Endothelial cell of umbilical vein (primary cell): ENCODE data around the gene CUEDC2. TPM values are rescaled to one million over a fixed set of nuclear protein-coding genes. Genes with fewer than 3 reads are reported as not detected.

Source experiments
- BruUV-seq: library from RNA; stranded (reverse); fragments of 400-500 nt; replicated peaks from 2 replicates; lab custom pipeline; 2021; lab: Mats Ljungman, UMichigan
- CTCF ChIA-PET: fragments of 300-600, 350-600 bp; sonication (Branson Sonifier 250); formaldehyde crosslinking; loops from one replicate; lab custom pipeline; 2021; ENCODE audit warnings: antibody characterized with exemption, inconsistent platforms; lab: Charles Lee
- POLR2A ChIA-PET: fragments of 300-600, 350-600 bp; sonication (Branson Sonifier 250); formaldehyde crosslinking; loops from one replicate; lab custom pipeline; 2021; ENCODE audit warnings: antibody characterized with exemption, inconsistent platforms; lab: Charles Lee
- DNase-seq: peaks from one replicate; pipeline ENCODE4 v3.0.0-alpha.2; 2011; ENCODE audit warnings: low read depth, low spot score
- FAIRE-seq: peaks from 2 replicates; lab custom pipeline; 2011; peaks lifted over from hg19 to GRCh38; lab: Jason Lieb, UNC
- H2AFZ ChIP-seq: 2 replicates; pipeline ENCODE4 v1.6.0; 2012; ENCODE audit warnings: low read depth, low read length, control low read depth, inconsistent platforms
- H3K27ac ChIP-seq: 2 replicates; pipeline ENCODE4 v1.5.1; 2011; ENCODE audit warnings: low read depth, mild to moderate bottlenecking, control low read depth, low read length, moderate library complexity; ENCODE audit not compliant: insufficient read depth
- H3K27me3 ChIP-seq, 2 experiments: 2 replicates each; pipeline versions ENCODE4 v1.6.0 to v1.6.1; 2011; ENCODE audit warnings: low read length in 2 of 2, mixed read lengths in 1 of 2; ENCODE audit not compliant: control insufficient read depth in 2 of 2, insufficient read depth in 2 of 2
- H3K36me3 ChIP-seq, 2 experiments: 2 replicates in 1 of 2; 3 replicates in 1 of 2; pipeline ENCODE4 v1.5.1; 2011; ENCODE audit warnings: low read length in 2 of 2, mild to moderate bottlenecking in 1 of 2, moderate library complexity in 1 of 2; ENCODE audit not compliant: control insufficient read depth in 2 of 2, insufficient read depth in 2 of 2; ENCODE audit errors: extremely low read depth in 1 of 2
- H3K4me1 ChIP-seq: 3 replicates; pipeline ENCODE4 v1.5.1; 2011; ENCODE audit warnings: mild to moderate bottlenecking, low read length; ENCODE audit not compliant: control insufficient read depth, insufficient read depth; ENCODE audit errors: extremely low read depth
- H3K4me2 ChIP-seq: 2 replicates; pipeline ENCODE4 v1.6.1; 2011; ENCODE audit warnings: low read length, control low read depth, mixed read lengths; ENCODE audit not compliant: insufficient read depth
- H3K4me3 ChIP-seq, 3 experiments: fragments of 200-600 bp in 1 of 3; sonication (generic), shearing (Covaris generic) in 1 of 3; replicated peaks in 1 of 3; 2 replicates each; pipeline ENCODE4 v1.5.1; 2011 to 2016; ENCODE audit warnings: control low read depth in 3 of 3, low read length in 3 of 3, mild to moderate bottlenecking in 2 of 3, inconsistent platforms in 1 of 3, low read depth in 1 of 3, moderate library complexity in 1 of 3; ENCODE audit not compliant: insufficient read depth in 1 of 3
- H3K79me2 ChIP-seq: 2 replicates; pipeline ENCODE4 v1.6.0; 2012; ENCODE audit warnings: low read length, inconsistent platforms; ENCODE audit not compliant: control insufficient read depth, insufficient read depth
- H3K9ac ChIP-seq: replicated peaks from 2 replicates; pipeline ENCODE3; 2011; ENCODE audit warnings: low read length, control low read depth; ENCODE audit not compliant: insufficient read depth; ENCODE audit errors: extremely low read depth
- H3K9me1 ChIP-seq: replicated peaks from 3 replicates; pipeline ENCODE4 v1.6.0; 2011; ENCODE audit warnings: mild to moderate bottlenecking, low read length; ENCODE audit not compliant: control insufficient read depth, insufficient read depth; ENCODE audit errors: extremely low read depth
- H3K9me3 ChIP-seq: replicated peaks from 2 replicates; pipeline ENCODE4 v1.5.1; 2012; ENCODE audit warnings: low read length, inconsistent platforms; ENCODE audit not compliant: control insufficient read depth, insufficient read depth
- H4K20me1 ChIP-seq: replicated peaks from 2 replicates; pipeline ENCODE3; 2011; ENCODE audit warnings: mild to moderate bottlenecking, low read length; ENCODE audit not compliant: control insufficient read depth, insufficient read depth; ENCODE audit errors: extremely low read depth
- EZH2 ChIP-seq: IDR thresholded peaks from 2 replicates; pipeline ENCODE4 v1.6.1; 2012; ENCODE audit warnings: borderline replicate concordance, low read depth, mild to moderate bottlenecking, moderate library complexity, low read length, inconsistent platforms; ENCODE audit not compliant: severe bottlenecking
- FOS ChIP-seq: IDR thresholded peaks from 2 replicates; pipeline ENCODE4 v1.6.1; 2011; ENCODE audit warnings: mild to moderate bottlenecking, low read length, moderate library complexity, borderline replicate concordance; ENCODE audit not compliant: insufficient read depth
- GATA2 ChIP-seq: IDR thresholded peaks from 2 replicates; pipeline ENCODE4 v1.7.0; 2011; ENCODE audit warnings: low read depth, mild to moderate bottlenecking, moderate library complexity, mixed read lengths, low read length; ENCODE audit not compliant: insufficient read length, insufficient read depth
- JUN ChIP-seq: IDR thresholded peaks from 2 replicates; pipeline ENCODE4 v1.6.1; 2011; ENCODE audit warnings: borderline replicate concordance, low read depth; ENCODE audit not compliant: insufficient read length, insufficient read depth
- MYC ChIP-seq: IDR thresholded peaks from one replicate; pipeline ENCODE4 v1.6.1; 2011; ENCODE audit warnings: mild to moderate bottlenecking, low read depth, low read length
- POLR2A ChIP-seq: IDR thresholded peaks from 2 replicates; pipeline ENCODE4 v1.6.1; 2012; ENCODE audit warnings: low read depth, mild to moderate bottlenecking, control low read depth, low read length
- POLR2AphosphoS5 ChIP-seq: IDR thresholded peaks from 2 replicates; pipeline ENCODE4 v1.6.1; 2012; ENCODE audit warnings: low read depth, mild to moderate bottlenecking, control low read depth, low read length, moderate library complexity; ENCODE audit not compliant: insufficient read depth
- dilution Hi-C: fragments of 300-500 bp; cut with MboI; formaldehyde crosslinking; loops from one replicate; pipeline ENCODE4 v1.15.0; 2019; ENCODE audit warnings: low sequenced_read_pairs; ENCODE audit not compliant: extremely low pct_ligation_motif_present
- intact Hi-C: fragments of 100-400 bp; cut with micrococcal nuclease; formaldehyde crosslinking; loops from one replicate; pipeline ENCODE4 v1.10.0; 2022
- polyA plus RNA-seq, 4 experiments: library from polyadenylated mRNA; depleted of rRNA in 3 of 4; stranded (reverse) in 3 of 4; unstranded in 1 of 4; fragments of >200 nt; gene quantifications; 2 replicates each; pipeline versions ENCODE4 v1.2.1 to v1.2.3, GENCODE V29; 2011 to 2012; ENCODE audit warnings: missing spikeins in 1 of 4
- total RNA-seq: library from RNA; stranded (reverse); gene quantifications from 2 replicates; pipeline ENCODE4 v1.2.3, GENCODE V29; 2021
- TF ChIP-seq, protein P1 (sequence below): IDR thresholded peaks from 2 replicates; pipeline ENCODE4 v1.6.1; 2011; ENCODE audit not compliant: insufficient read depth, insufficient read length
- TF ChIP-seq, protein P2 (sequence below), 2 donors: IDR thresholded peaks; 1 replicate in 1 of 2; 2 replicates in 1 of 2; pipeline ENCODE4 v1.5.1; 2011; ENCODE audit warnings: low read length in 2 of 2, mild to moderate bottlenecking in 2 of 2, moderate library complexity in 2 of 2, control low read depth in 1 of 2, inconsistent platforms in 1 of 2, low read depth in 1 of 2; ENCODE audit not compliant: insufficient read depth in 1 of 2; ENCODE audit errors: extremely low read depth in 1 of 2

Gene CUEDC2
- total and polyA plus RNA-seq, 2 donors (not counting 3 experiments of a cell fraction or from before 2014, with no cell fraction given), result 61.5 to 96.7 TPM

DNA sequence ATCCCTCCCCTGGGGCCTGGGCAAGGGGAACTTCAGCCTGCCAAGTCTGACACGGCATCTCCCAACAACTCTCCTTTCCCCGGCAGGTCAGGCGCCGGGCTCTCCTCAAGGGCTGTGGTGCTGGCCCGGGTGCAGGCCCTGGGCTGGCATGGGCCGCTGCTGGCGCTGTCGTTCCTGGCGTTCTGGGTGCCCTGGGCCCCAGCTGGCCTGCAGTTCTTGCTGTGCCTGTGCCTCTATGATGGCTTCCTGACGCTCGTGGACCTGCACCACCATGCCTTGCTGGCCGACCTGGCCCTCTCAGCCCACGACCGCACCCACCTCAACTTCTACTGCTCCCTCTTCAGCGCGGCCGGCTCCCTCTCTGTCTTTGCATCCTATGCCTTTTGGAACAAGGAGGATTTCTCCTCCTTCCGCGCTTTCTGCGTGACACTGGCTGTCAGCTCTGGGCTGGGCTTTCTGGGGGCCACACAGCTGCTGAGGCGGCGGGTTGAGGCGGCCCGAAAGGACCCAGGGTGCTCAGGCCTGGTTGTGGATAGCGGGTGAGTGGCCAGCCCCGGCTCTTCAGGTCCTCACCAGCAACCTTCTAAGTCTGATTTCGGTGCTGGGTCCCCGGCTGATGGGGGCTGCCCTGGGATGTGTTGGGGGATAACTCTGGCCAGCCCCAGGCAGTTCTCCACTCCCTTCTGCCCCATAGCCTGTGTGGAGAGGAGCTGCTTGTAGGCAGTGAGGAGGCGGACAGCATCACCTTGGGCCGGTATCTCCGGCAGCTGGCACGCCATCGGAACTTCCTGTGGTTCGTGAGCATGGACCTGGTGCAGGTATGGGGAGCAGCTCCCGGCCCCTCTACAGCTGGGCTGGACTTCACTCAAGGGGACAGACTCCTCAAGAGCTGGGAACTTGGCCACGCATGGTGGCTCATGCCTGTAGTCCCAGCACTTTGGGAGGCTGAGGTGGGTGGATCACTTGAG lies 38.5 kb upstream of the CUEDC2 start:
- Histone ChIP-seq H3K4me2 (no peak overlapping the region), H3K4me3 (no peak overlapping the region), H3K9me1 (no peaks in the 10 kb centered on the region), H3K9ac (no peak overlapping the region), H3K79me2 (no peaks in the 10 kb centered on the region), H3K27ac (no peak overlapping the region), H3K9me3 (no peaks in the 10 kb centered on the region), H3K27me3 (no peaks in the 10 kb centered on the region), H3K36me3 (no peaks in the 10 kb centered on the region), H3K4me1 (no peaks in the 10 kb centered on the region), H4K20me1 (no peaks in the 10 kb centered on the region), H2AFZ (no peak overlapping the region)
- DNase-seq, result no peak
- FAIRE-seq, result no peak
- CTCF ChIA-PET, result interaction anchor here (0.6 to 1.7 kb wide), 5 partner anchors 9 to 301 kb away, joined by 3 to 6 read pairs (median 3); no protein-coding TSS in a partner anchor
- no peak for TF ChIP-seq JUN
- TF ChIP-seq MYC, result no peak
- TF ChIP-seq POLR2AphosphoS5, result no peak
- TF ChIP-seq, protein P1, sequence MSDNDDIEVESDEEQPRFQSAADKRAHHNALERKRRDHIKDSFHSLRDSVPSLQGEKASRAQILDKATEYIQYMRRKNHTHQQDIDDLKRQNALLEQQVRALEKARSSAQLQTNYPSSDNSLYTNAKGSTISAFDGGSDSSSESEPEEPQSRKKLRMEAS, result no peak
- TF ChIP-seq POLR2A, result no peak
- no peak for TF ChIP-seq GATA2
- TF ChIP-seq, protein P2, sequence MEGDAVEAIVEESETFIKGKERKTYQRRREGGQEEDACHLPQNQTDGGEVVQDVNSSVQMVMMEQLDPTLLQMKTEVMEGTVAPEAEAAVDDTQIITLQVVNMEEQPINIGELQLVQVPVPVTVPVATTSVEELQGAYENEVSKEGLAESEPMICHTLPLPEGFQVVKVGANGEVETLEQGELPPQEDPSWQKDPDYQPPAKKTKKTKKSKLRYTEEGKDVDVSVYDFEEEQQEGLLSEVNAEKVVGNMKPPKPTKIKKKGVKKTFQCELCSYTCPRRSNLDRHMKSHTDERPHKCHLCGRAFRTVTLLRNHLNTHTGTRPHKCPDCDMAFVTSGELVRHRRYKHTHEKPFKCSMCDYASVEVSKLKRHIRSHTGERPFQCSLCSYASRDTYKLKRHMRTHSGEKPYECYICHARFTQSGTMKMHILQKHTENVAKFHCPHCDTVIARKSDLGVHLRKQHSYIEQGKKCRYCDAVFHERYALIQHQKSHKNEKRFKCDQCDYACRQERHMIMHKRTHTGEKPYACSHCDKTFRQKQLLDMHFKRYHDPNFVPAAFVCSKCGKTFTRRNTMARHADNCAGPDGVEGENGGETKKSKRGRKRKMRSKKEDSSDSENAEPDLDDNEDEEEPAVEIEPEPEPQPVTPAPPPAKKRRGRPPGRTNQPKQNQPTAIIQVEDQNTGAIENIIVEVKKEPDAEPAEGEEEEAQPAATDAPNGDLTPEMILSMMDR (IDR thresholded peaks at IDR 0.05; ENCODE audit: extremely low read depth in 1 of 2, insufficient read depth in 1 of 2, low read depth in 1 of 2, low read length in 2 of 2), result no peak
- no peak for TF ChIP-seq FOS
- no peak for TF ChIP-seq EZH2
- POLR2A ChIA-PET, result interaction anchor here (0.5 kb wide), 1 partner anchor 26 kb away, joined by 9 read pairs; no protein-coding TSS in a partner anchor
- BruUV-seq, result no TSS peak
- intact Hi-C loops, result no loop called here
- dilution Hi-C loops, result no loop called here
